ENCODE results near the gene ERCC5. TPM values are rescaled to one million over a fixed set of nuclear protein-coding genes. Genes with fewer than 3 reads are reported as not detected.

The ERCC5 gene
- total RNA-seq, 1 experiment from 2014 or later: 24.4 TPM

- no peak overlapping the region for H3K4me3 ChIP-seq (ENCODE audit: insufficient read depth, low read depth, low read length)
- H3K27me3 ChIP-seq (ENCODE audit: control insufficient read depth, insufficient read depth, low read length): no peaks in the 10 kb centered on the region
- DNase-seq: no peak
- H3K36me3 ChIP-seq (replicated peaks; ENCODE audit: control insufficient read depth, insufficient read depth, low read length): no peaks in the 10 kb centered on the region
Measured at GRCh38 chr13:102912599-102912998, 66.8 kb downstream of the ERCC5 start.

- Histone ChIP-seq H3K36me3 (replicated peaks; ENCODE audit: control insufficient read depth, insufficient read depth, low read length) (no peaks in the 10 kb centered on the region), H3K4me3 (ENCODE audit: insufficient read depth, low read depth, low read length) (no peak overlapping the region), H3K27me3 (ENCODE audit: control insufficient read depth, insufficient read depth, low read length) (no peaks in the 10 kb centered on the region)
- DNase-seq: no peak
Measured at GRCh38 chr13:102913914-102914313, 68.1 kb downstream of the ERCC5 start.

GRCh38 chr13:102914339-102914930 is 68.6 kb downstream of the ERCC5 start:
- DNase-seq: no peak

GRCh38 chr13:102915393-102915930 is 69.6 kb downstream of the ERCC5 start:
- H3K27me3 ChIP-seq (ENCODE audit: control insufficient read depth, insufficient read depth, low read length): no peaks in the 10 kb centered on the region
- no peak for DNase-seq
- no peak overlapping the region for H3K4me3 ChIP-seq (ENCODE audit: insufficient read depth, low read depth, low read length)
- H3K36me3 ChIP-seq (replicated peaks; ENCODE audit: control insufficient read depth, insufficient read depth, low read length): no peaks in the 10 kb centered on the region

More at GRCh38 chr13:102914339-102914930, 68.6 kb downstream of the ERCC5 start:
- Histone ChIP-seq H3K27me3 (ENCODE audit: control insufficient read depth, insufficient read depth, low read length) (no peaks in the 10 kb centered on the region), H3K36me3 (replicated peaks; ENCODE audit: control insufficient read depth, insufficient read depth, low read length) (no peaks in the 10 kb centered on the region), H3K4me3 (ENCODE audit: insufficient read depth, low read depth, low read length) (no peak overlapping the region)

GRCh38 chr13:102917019-102917418 is 71.2 kb downstream of the ERCC5 start:
- Histone ChIP-seq H3K36me3 (replicated peaks; ENCODE audit: control insufficient read depth, insufficient read depth, low read length) (no peaks in the 10 kb centered on the region), H3K27me3 (ENCODE audit: control insufficient read depth, insufficient read depth, low read length) (no peaks in the 10 kb centered on the region), H3K4me3 (ENCODE audit: insufficient read depth, low read depth, low read length) (no peak overlapping the region)
- DNase-seq: no peak

- no peaks in the 10 kb centered on the region for H3K27me3 ChIP-seq (ENCODE audit: control insufficient read depth, insufficient read depth, low read length)
- no peaks in the 10 kb centered on the region for H3K36me3 ChIP-seq (replicated peaks; ENCODE audit: control insufficient read depth, insufficient read depth, low read length)
- H3K4me3 ChIP-seq (ENCODE audit: insufficient read depth, low read depth, low read length): no peak overlapping the region
- no peak for DNase-seq
Measured at GRCh38 chr13:102922184-102922583, 76.4 kb downstream of the ERCC5 start.

Other genes with a start within 250 kb of the ERCC5 start
- gene TPP2, start 249.0 kb upstream of the ERCC5 start, total RNA-seq (2014; rRNA removed; shearing (Covaris generic)): 44.4 and 65.7 TPM in 2 replicates
- not detected in 2 replicates for gene METTL21C, start 151.0 kb upstream of the ERCC5 start, total RNA-seq (2014; rRNA removed; shearing (Covaris generic))
- 15.4 and 16.1 TPM in 2 replicates for gene TEX30, start 72.2 kb upstream of the ERCC5 start, total RNA-seq (2014; rRNA removed; shearing (Covaris generic))
- gene POGLUT2, start 47.1 kb upstream of the ERCC5 start, total RNA-seq (2014; rRNA removed; shearing (Covaris generic)): 23.8 and 25.1 TPM in 2 replicates
- 7.8 and 10.0 TPM in 2 replicates for gene BIVM, start 46.9 kb upstream of the ERCC5 start, total RNA-seq (2014; rRNA removed; shearing (Covaris generic))
- not detected in 2 replicates for gene SLC10A2, start 220.4 kb downstream of the ERCC5 start, total RNA-seq (2014; rRNA removed; shearing (Covaris generic))